Ovary (tissue), 9 donors: ENCODE measurements around the gene ZNF23. TPM values are rescaled to one million over a fixed set of nuclear protein-coding genes. Genes with fewer than 3 reads are reported as not detected.

Source experiments
- DNase-seq, 5 donors: peaks; one replicate each; pipeline ENCODE4 v3.0.0-alpha.2; 2019 to 2020
- H3K27ac ChIP-seq, 2 donors: fragments of 200-600 bp; one replicate each; pipeline versions ENCODE4 v1.5.1 to v1.8.0; 2019 to 2022
- H3K27me3 ChIP-seq: fragments of 200-600 bp; one replicate; pipeline ENCODE4 v1.8.0; 2022
- H3K36me3 ChIP-seq: fragments of 200-600 bp; sonication (generic); one replicate; pipeline ENCODE4 v1.5.1; 2019
- H3K4me1 ChIP-seq: one replicate; pipeline ENCODE4 v1.8.1; 2013; ENCODE audit warnings: mild to moderate bottlenecking, moderate library complexity; ENCODE audit not compliant: insufficient read depth
- H3K4me3 ChIP-seq: fragments of 200-600 bp; sonication (generic); one replicate; pipeline ENCODE4 v1.5.1; 2017
- H3K9me3 ChIP-seq, 2 donors: fragments of 200-600 bp in 1 of 2; sonication (generic) in 1 of 2; one replicate each; pipeline versions ENCODE4 v1.5.1 to v1.8.1; 2013 to 2019; ENCODE audit warnings: mild to moderate bottlenecking in 1 of 2, moderate library complexity in 1 of 2
- CTCF ChIP-seq, 3 donors: fragments of 450-650 bp in 2 of 3; fragments of 200-600 bp in 1 of 3; IDR thresholded peaks; one replicate each; pipeline versions ENCODE4 v1.5.1 to v1.8.0; 2016 to 2022; ENCODE audit warnings: antibody characterized with exemption in 3 of 3, mild to moderate bottlenecking in 1 of 3
- EP300 ChIP-seq: sonication (generic); formaldehyde crosslinking; IDR thresholded peaks from one replicate; pipeline ENCODE4 v1.6.1; 2017; ENCODE audit warnings: antibody characterized with exemption
- POLR2A ChIP-seq: fragments of 450-650 bp; IDR thresholded peaks from one replicate; pipeline ENCODE4 v1.6.1; 2017; ENCODE audit warnings: antibody characterized with exemption, mild to moderate bottlenecking, moderate library complexity
- WGBS, 3 donors: extraction: QIAGEN DNeasy Blood & Tissue Kit in 1 of 3; methylation state at CpG; one replicate each; pipeline versions ENCODE4 v1.1.5 to v1.1.7; 2013 to 2017; 5-methylcytosine and 5-hydroxymethylcytosine counted together
- intact Hi-C, 4 donors: fragments of 100-400 bp; cut with DNase I; formaldehyde crosslinking; loops; one replicate each; pipeline versions ENCODE4 v1.11.0 to v1.15.1; 2022 to 2023
- polyA plus RNA-seq, 2 donors: library from polyadenylated mRNA; stranded (reverse); fragments of 200-250 nt in 1 of 2; fragments of 350-450 nt in 1 of 2; fragmentation: Illumina TruSeq in 1 of 2; extraction: RNeasy Lipid Tissue Mini Kit (QIAGEN cat#74804) in 1 of 2; gene quantifications; one replicate each; pipeline ENCODE4 v1.2.3, GENCODE V29; 2013 to 2014
- total RNA-seq, 7 donors: library from RNA; depleted of rRNA in 2 of 7; stranded (reverse); fragments of >200 nt in 2 of 7; fragmentation: NEBNext Ultra II Directional in 3 of 7; extraction: Animal tissue kit (Norgen Biotek cat#: 25700) in 3 of 7; gene quantifications; one replicate each; pipeline versions ENCODE4 v1.1.0 to v1.2.4, GENCODE V29; 2016 to 2023
- donor health status: DM: no; HTN: no; CAD: no; lungs with moderate emphysema.
- donor health status: DM: no; HTN: no; CAD: no.
- donor health status: Bipolar disorder and iron deficiency.
- donor health status: DM: yes; HTN: yes; CAD: no.
- donor health status: DM: no; HTN: no; CAD: no.
- donor health status: DM: yes; HTN: yes; CAD: no.

Gene ZNF23
- total and polyA plus RNA-seq, 9 donors = 5.4 to 10.8 (median 8.9) TPM

GRCh38 chr16:71409011-71409775 is 52.9 kb downstream of the ZNF23 start:
- Histone ChIP-seq H3K4me3 (no peak overlapping the region), H3K4me1 (peaks cover 3% of the 10 kb centered on the region), H3K27ac (no peak overlapping the region), H3K9me3 (no peaks in the 10 kb centered on the region), H3K27me3 (no peaks in the 10 kb centered on the region), H3K36me3 (no peaks in the 10 kb centered on the region)
- no peak for TF ChIP-seq EP300
- TF ChIP-seq POLR2A = no peak
- no peak for TF ChIP-seq CTCF (IDR thresholded peaks at IDR 0.05)
- peak in 1 of 5 donors; percentile 64 for DNase-seq
- intact Hi-C loops = no loop called here
- WGBS, 3 donors = 28 to 32% (median 29%) methylated on average over 16 of the region's 16 CpGs

- WGBS, 3 donors = 31 to 38% (median 34%) methylated on average over 3 of the region's 3 CpGs
- DNase-seq = no peak
- H3K27me3 ChIP-seq = no peaks in the 10 kb centered on the region
- intact Hi-C loops = no loop called here
- no peak for TF ChIP-seq EP300
- TF ChIP-seq CTCF (IDR thresholded peaks at IDR 0.05) = no peak
- TF ChIP-seq POLR2A = no peak
- no peaks in the 10 kb centered on the region for H3K9me3 ChIP-seq
- H3K36me3 ChIP-seq = no peaks in the 10 kb centered on the region
- H3K4me3 ChIP-seq = no peak overlapping the region
- no peak overlapping the region for H3K27ac ChIP-seq
- H3K4me1 ChIP-seq = peaks cover 3% of the 10 kb centered on the region
Measured at GRCh38 chr16:71408536-71408935, 53.5 kb downstream of the ZNF23 start.

GRCh38 chr16:71407731-71408130 is 54.3 kb downstream of the ZNF23 start:
- Histone ChIP-seq H3K4me3 (no peak overlapping the region), H3K4me1 (peaks cover 3% of the 10 kb centered on the region), H3K36me3 (no peaks in the 10 kb centered on the region), H3K27ac (no peak overlapping the region), H3K9me3 (no peaks in the 10 kb centered on the region), H3K27me3 (no peaks in the 10 kb centered on the region)
- TF ChIP-seq CTCF (IDR thresholded peaks at IDR 0.05) (no peak), EP300 (no peak), POLR2A (no peak)
- no peak for DNase-seq
- intact Hi-C loops = no loop called here
- 75 to 89% (median 84%) methylated on average over 1 of the region's 1 CpG for whole genome bisulfite sequencing, 3 donors

- no peak for DNase-seq
- Histone ChIP-seq H3K4me3 (no peak overlapping the region), H3K27me3 (no peaks in the 10 kb centered on the region), H3K4me1 (peaks cover 3% of the 10 kb centered on the region), H3K36me3 (no peaks in the 10 kb centered on the region), H3K9me3 (no peaks in the 10 kb centered on the region), H3K27ac (no peak overlapping the region)
- intact Hi-C loops = no loop called here
- 75 to 78% (median 77%) methylated on average over 8 of the region's 8 CpGs for WGBS, 3 donors
- TF ChIP-seq EP300 (no peak), POLR2A (no peak), CTCF (IDR thresholded peaks at IDR 0.05) (no peak)
Measured at GRCh38 chr16:71406724-71407123, 55.3 kb downstream of the ZNF23 start.
